Neural cell (in vitro differentiated cells): ENCODE data around the gene NUCB2. TPM values are rescaled to one million over a fixed set of nuclear protein-coding genes. Genes with fewer than 3 reads are reported as not detected.

Experiments used
- H2AFZ ChIP-seq: fragments of 200-600, 300-800 bp; sonication (generic), shearing (Covaris generic); 2 replicates; pipeline ENCODE4 v1.6.0; 2014; ENCODE audit warnings: low read depth, mild to moderate bottlenecking, antibody characterized with exemption, low read length, moderate library complexity
- H3F3A ChIP-seq: fragments of 200-600 bp; shearing (Covaris generic); 2 replicates; pipeline ENCODE4 v1.6.1; 2016; ENCODE audit warnings: mild to moderate bottlenecking, moderate library complexity, mixed read lengths, antibody characterized with exemption, low read length; ENCODE audit not compliant: insufficient read depth, poor library complexity, severe bottlenecking
- H3K27ac ChIP-seq: fragments of 200-600, 300-800 bp; sonication (generic), shearing (Covaris generic); 2 replicates; pipeline ENCODE4 v1.5.1; 2014; ENCODE audit warnings: mild to moderate bottlenecking, low read length, moderate library complexity
- H3K27me3 ChIP-seq: fragments of 300-800, 200-600 bp; sonication (generic), shearing (Covaris generic); 2 replicates; pipeline ENCODE4 v1.6.0; 2014; ENCODE audit warnings: mild to moderate bottlenecking, low read depth, low read length, moderate library complexity; ENCODE audit not compliant: insufficient read depth
- H3K36me3 ChIP-seq: fragments of 300-800, 200-600 bp; sonication (generic), shearing (Covaris generic); 2 replicates; pipeline ENCODE4 v1.5.1; 2014; ENCODE audit warnings: mild to moderate bottlenecking, antibody characterized with exemption, low read length, moderate library complexity; ENCODE audit not compliant: insufficient read depth
- H3K4me2 ChIP-seq: fragments of 300-800, 200-600 bp; sonication (generic), shearing (Covaris generic); 2 replicates; pipeline ENCODE4 v1.6.0; 2014; ENCODE audit warnings: mild to moderate bottlenecking, low read length
- H3K4me3 ChIP-seq: fragments of 300-800, 200-600 bp; sonication (generic), shearing (Covaris generic); 2 replicates; pipeline ENCODE4 v1.5.1; 2014; ENCODE audit warnings: mild to moderate bottlenecking, low read length, moderate library complexity
- H3K79me2 ChIP-seq: fragments of 200-600 bp; shearing (Covaris generic); replicated peaks from 2 replicates; pipeline ENCODE4 v1.6.0; 2014; ENCODE audit warnings: mild to moderate bottlenecking, low read length, moderate library complexity; ENCODE audit not compliant: insufficient read depth
- H3K9ac ChIP-seq: fragments of 300-800, 200-600 bp; sonication (generic), shearing (Covaris generic); 2 replicates; pipeline ENCODE4 v1.6.1; 2016; ENCODE audit warnings: mild to moderate bottlenecking, low read length, mixed read lengths
- H3K9me2 ChIP-seq: fragments of 200-600 bp; shearing (Covaris generic); 2 replicates; pipeline ENCODE4 v1.6.1; 2016; ENCODE audit warnings: mild to moderate bottlenecking, low read length, mixed read lengths; ENCODE audit not compliant: insufficient read depth
- H3K9me3 ChIP-seq: fragments of 200-600, 300-800 bp; sonication (generic), shearing (Covaris generic); 2 replicates; pipeline ENCODE4 v1.6.1; 2016; ENCODE audit warnings: mild to moderate bottlenecking, mixed run types, low read length, moderate library complexity, mixed read lengths
- H4K20me1 ChIP-seq: fragments of 200-600 bp; shearing (Covaris generic); 2 replicates; pipeline ENCODE4 v1.6.1; 2016; ENCODE audit warnings: mild to moderate bottlenecking, mixed run types; ENCODE audit not compliant: insufficient read depth
- EP300 ChIP-seq: fragments of 450-650 bp; conservative IDR thresholded peaks from 2 replicates; pipeline ENCODE4 v1.6.1; 2014; ENCODE audit warnings: antibody characterized with exemption, mild to moderate bottlenecking, moderate library complexity; ENCODE audit not compliant: poor library complexity, severe bottlenecking
- EZH2 ChIP-seq: fragments of 200-600, 300-800 bp; shearing (Covaris generic), sonication (generic); IDR thresholded peaks from 2 replicates; pipeline ENCODE4 v1.6.1; 2014; ENCODE audit warnings: antibody characterized with exemption, low read length, borderline replicate concordance, mild to moderate bottlenecking; ENCODE audit not compliant: insufficient read depth, poor library complexity, severe bottlenecking
- MXI1 ChIP-seq: fragments of 450-650 bp; conservative IDR thresholded peaks from 2 replicates; pipeline ENCODE4 v1.6.1; 2014; ENCODE audit warnings: antibody characterized with exemption, mild to moderate bottlenecking; ENCODE audit not compliant: poor library complexity, severe bottlenecking
- POLR2AphosphoS5 ChIP-seq: IDR thresholded peaks from 2 replicates; pipeline ENCODE4 v1.6.1; 2012
- RAD21 ChIP-seq: fragments of 450-650 bp; conservative IDR thresholded peaks from 2 replicates; pipeline ENCODE4 v1.6.1; 2014; ENCODE audit warnings: antibody characterized with exemption, mild to moderate bottlenecking, moderate library complexity
- SMC3 ChIP-seq: fragments of 450-650 bp; conservative IDR thresholded peaks from 2 replicates; pipeline ENCODE4 v1.6.1; 2014; ENCODE audit warnings: antibody characterized with exemption, mild to moderate bottlenecking, moderate library complexity; ENCODE audit not compliant: poor library complexity
- TAF1 ChIP-seq: IDR thresholded peaks from 2 replicates; pipeline ENCODE4 v1.6.1; 2012; ENCODE audit warnings: low read depth
- polyA plus RNA-seq: library from polyadenylated mRNA; depleted of rRNA; stranded (reverse); fragments of >200 nt; gene quantifications from 2 replicates; pipeline ENCODE4 v1.2.3, GENCODE V29; 2014
- TF ChIP-seq, protein P1 (sequence below): fragments of 450-650 bp; IDR thresholded peaks from 2 replicates; pipeline ENCODE4 v1.5.1; 2014; ENCODE audit warnings: antibody characterized with exemption, mild to moderate bottlenecking, moderate library complexity; ENCODE audit not compliant: poor library complexity, severe bottlenecking
- TF ChIP-seq, protein P2 (sequence below): IDR thresholded peaks from 2 replicates; pipeline ENCODE4 v1.6.1; 2012; ENCODE audit warnings: borderline replicate concordance

Gene NUCB2
- polyA plus RNA-seq, 1 donor from 2014 or later, result 120 TPM

DNA sequence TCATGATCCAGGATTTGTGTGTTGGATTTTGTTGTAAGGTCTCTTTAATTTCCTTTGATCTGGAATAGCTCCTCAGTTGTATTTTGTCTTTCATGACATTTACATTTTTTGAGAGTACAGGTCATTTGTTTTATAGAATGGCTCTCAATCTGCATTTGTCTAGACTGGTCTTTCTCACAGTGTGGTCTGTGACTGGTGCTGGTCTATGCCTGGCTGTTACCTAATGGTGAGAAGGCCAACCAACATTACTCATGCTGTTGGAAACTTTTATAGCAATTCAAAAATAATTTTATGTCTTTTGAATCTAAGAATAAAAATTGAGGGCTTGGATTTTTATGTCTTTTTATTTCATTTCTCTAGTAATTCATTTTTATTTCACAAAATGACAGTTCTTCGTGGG lies 71.1 kb downstream of the NUCB2 start:
- no peak overlapping the region for H3K4me3 ChIP-seq
- H3K36me3 ChIP-seq, result no peaks in the 10 kb centered on the region
- TF ChIP-seq EZH2 (no peak), MXI1 (no peak), EP300 (no peak), SMC3 (no peak), TAF1 (no peak)
- TF ChIP-seq, protein P1, sequence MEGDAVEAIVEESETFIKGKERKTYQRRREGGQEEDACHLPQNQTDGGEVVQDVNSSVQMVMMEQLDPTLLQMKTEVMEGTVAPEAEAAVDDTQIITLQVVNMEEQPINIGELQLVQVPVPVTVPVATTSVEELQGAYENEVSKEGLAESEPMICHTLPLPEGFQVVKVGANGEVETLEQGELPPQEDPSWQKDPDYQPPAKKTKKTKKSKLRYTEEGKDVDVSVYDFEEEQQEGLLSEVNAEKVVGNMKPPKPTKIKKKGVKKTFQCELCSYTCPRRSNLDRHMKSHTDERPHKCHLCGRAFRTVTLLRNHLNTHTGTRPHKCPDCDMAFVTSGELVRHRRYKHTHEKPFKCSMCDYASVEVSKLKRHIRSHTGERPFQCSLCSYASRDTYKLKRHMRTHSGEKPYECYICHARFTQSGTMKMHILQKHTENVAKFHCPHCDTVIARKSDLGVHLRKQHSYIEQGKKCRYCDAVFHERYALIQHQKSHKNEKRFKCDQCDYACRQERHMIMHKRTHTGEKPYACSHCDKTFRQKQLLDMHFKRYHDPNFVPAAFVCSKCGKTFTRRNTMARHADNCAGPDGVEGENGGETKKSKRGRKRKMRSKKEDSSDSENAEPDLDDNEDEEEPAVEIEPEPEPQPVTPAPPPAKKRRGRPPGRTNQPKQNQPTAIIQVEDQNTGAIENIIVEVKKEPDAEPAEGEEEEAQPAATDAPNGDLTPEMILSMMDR, result no peak
- TF ChIP-seq, protein P2, sequence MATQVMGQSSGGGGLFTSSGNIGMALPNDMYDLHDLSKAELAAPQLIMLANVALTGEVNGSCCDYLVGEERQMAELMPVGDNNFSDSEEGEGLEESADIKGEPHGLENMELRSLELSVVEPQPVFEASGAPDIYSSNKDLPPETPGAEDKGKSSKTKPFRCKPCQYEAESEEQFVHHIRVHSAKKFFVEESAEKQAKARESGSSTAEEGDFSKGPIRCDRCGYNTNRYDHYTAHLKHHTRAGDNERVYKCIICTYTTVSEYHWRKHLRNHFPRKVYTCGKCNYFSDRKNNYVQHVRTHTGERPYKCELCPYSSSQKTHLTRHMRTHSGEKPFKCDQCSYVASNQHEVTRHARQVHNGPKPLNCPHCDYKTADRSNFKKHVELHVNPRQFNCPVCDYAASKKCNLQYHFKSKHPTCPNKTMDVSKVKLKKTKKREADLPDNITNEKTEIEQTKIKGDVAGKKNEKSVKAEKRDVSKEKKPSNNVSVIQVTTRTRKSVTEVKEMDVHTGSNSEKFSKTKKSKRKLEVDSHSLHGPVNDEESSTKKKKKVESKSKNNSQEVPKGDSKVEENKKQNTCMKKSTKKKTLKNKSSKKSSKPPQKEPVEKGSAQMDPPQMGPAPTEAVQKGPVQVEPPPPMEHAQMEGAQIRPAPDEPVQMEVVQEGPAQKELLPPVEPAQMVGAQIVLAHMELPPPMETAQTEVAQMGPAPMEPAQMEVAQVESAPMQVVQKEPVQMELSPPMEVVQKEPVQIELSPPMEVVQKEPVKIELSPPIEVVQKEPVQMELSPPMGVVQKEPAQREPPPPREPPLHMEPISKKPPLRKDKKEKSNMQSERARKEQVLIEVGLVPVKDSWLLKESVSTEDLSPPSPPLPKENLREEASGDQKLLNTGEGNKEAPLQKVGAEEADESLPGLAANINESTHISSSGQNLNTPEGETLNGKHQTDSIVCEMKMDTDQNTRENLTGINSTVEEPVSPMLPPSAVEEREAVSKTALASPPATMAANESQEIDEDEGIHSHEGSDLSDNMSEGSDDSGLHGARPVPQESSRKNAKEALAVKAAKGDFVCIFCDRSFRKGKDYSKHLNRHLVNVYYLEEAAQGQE, result no peak
- H3K4me2 ChIP-seq, result no peak overlapping the region
- H3F3A ChIP-seq, result no peaks in the 10 kb centered on the region
- no peaks in the 10 kb centered on the region for H3K9me2 ChIP-seq
- no peaks in the 10 kb centered on the region for H4K20me1 ChIP-seq
- no peaks in the 10 kb centered on the region for H3K9me3 ChIP-seq
- no peak overlapping the region for H3K27ac ChIP-seq
- peaks cover 23% of the 10 kb centered on the region for H3K27me3 ChIP-seq
- H3K79me2 ChIP-seq, result no peaks in the 10 kb centered on the region
- H3K9ac ChIP-seq, result no peak overlapping the region
- H2AFZ ChIP-seq, result no peak overlapping the region

DNA sequence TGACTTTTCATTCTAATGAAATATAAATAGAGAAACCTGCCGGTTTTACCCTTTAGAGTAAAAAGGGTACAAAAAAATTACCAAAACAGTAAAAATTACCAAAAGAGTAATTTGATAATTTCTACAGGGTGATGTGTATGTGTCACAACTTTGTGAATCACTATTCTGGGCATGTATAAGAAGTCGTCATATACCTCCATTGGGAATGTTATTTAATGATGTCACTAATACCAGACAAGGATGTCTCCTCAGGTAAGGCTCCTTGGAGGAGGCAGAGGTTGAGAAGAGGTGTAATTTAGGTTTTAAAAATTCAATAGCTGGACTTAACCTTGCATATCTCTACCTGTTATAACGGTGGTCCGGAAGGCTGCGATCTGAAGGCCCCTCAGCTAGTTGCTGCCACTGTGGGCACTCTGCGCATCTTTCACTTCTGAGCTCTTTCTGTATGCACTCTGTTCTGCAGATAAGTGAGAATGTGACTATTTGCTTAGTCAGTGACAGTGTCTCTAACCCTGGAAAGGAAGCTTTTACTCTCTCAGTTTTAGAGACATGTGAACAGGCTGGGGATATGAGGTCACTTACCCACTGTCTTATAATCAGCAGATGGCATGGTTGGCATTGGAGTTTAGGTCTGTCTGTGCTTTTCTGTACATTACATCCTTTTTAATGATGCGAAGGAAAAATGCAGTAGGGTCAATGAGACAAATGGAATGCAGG lies 74.1 kb downstream of the NUCB2 start:
- Histone ChIP-seq H3K36me3 (no peaks in the 10 kb centered on the region), H3K27ac (no peak overlapping the region), H3K9me3 (no peaks in the 10 kb centered on the region), H3K4me3 (peak overlapping the region; percentile 81), H3K9me2 (no peaks in the 10 kb centered on the region), H3F3A (peaks cover 3% of the 10 kb centered on the region), H3K4me2 (no peak overlapping the region), H3K79me2 (no peaks in the 10 kb centered on the region), H3K27me3 (peaks cover 27% of the 10 kb centered on the region), H4K20me1 (no peaks in the 10 kb centered on the region), H3K9ac (peak overlapping the region; percentile 78), H2AFZ (no peak overlapping the region)
- TF ChIP-seq, protein P1, result no peak
- TF ChIP-seq TAF1 (no peak), POLR2AphosphoS5 (no peak), RAD21 (no peak)
